ENCODE results near the gene ARHGAP19. TPM values are rescaled to one million over a fixed set of nuclear protein-coding genes. Genes with fewer than 3 reads are reported as not detected.
A peak's percentile ranks its signal among the peaks of the same experiment; 100 is the strongest.

ARHGAP19 gene
- total RNA-seq = 12.9 TPM
- 10 to 100 TPM in 1 of 4 donors, 1 to 10 TPM in 3; 4.4 to 11.1 (median 6.8) TPM for polyA plus RNA-seq

GRCh38 chr10:97292097-97292861 is at the start of gene ARHGAP19:
ARHGAP19 (minus strand) TSS chr10:97292637; CDS start chr10:97292627, 10 bp downstream.
- no peaks in the 10 kb centered on the region for H3K9me3 Mint-ChIP-seq
- Histone ChIP-seq H3K4me3 (ENCODE audit: low read depth, low read length) (peak within 1 kb of the TSS; percentile 92), H3K36me3 (ENCODE audit: control insufficient read depth, insufficient read depth, low read length) (peaks cover 4% of the 10 kb centered on the region), H3K4me1 (ENCODE audit: control insufficient read depth, insufficient read depth, low read length, poor library complexity, severe bottlenecking) (peaks cover 12% of the 10 kb centered on the region), H3K27ac (ENCODE audit: insufficient read depth, low read length, poor library complexity, severe bottlenecking) (peak within 1 kb of the TSS; percentile 80), H3K9me3 (ENCODE audit: control insufficient read depth in 2 of 2, low read length in 2 of 2) (no peaks in the 10 kb centered on the region), H3K27me3 (ENCODE audit: control insufficient read depth, insufficient read depth, low read length) (no peaks in the 10 kb centered on the region)
- ATAC-seq (ENCODE audit: low read depth in 2 of 2) (peak; percentile 100), DNase-seq (peak; percentile 91 to 99 (median 96))
- peaks cover 14% of the 10 kb centered on the region for H3K27me3 Mint-ChIP-seq
- H3K4me3 Mint-ChIP-seq = peak within 1 kb of the TSS; percentile 88 to 95 (median 94)
- peaks cover 12 to 27% (median 12%) of the 10 kb centered on the region in 4 donors for H3K4me1 Mint-ChIP-seq
- peaks cover under 1% of the 10 kb centered on the region for H3K36me3 Mint-ChIP-seq
- peak within 1 kb of the TSS; percentile 82 to 95 (median 94) for H3K27ac Mint-ChIP-seq

- H3K27ac ChIP-seq (ENCODE audit: insufficient read depth, low read length, poor library complexity, severe bottlenecking) = no peak overlapping the region
- Mint-ChIP-seq H3K27ac (no peak overlapping the region), H3K36me3 (peaks cover 4% of the 10 kb centered on the region), H3K9me3 (no peaks in the 10 kb centered on the region), H3K4me3 (peak overlapping the region in 1 of 4 donors; percentile 24), H3K27me3 (peaks cover 18% of the 10 kb centered on the region), H3K4me1 (no peaks in the 10 kb centered on the region)
- DNase-seq (no peak), ATAC-seq (ENCODE audit: low read depth in 2 of 2) (no peak)
- H3K9me3 ChIP-seq (ENCODE audit: control insufficient read depth in 2 of 2, low read length in 2 of 2) = no peaks in the 10 kb centered on the region
- no peaks in the 10 kb centered on the region for H3K4me1 ChIP-seq (ENCODE audit: control insufficient read depth, insufficient read depth, low read length, poor library complexity, severe bottlenecking)
- H3K27me3 ChIP-seq (ENCODE audit: control insufficient read depth, insufficient read depth, low read length) = peaks cover 3% of the 10 kb centered on the region
- H3K36me3 ChIP-seq (ENCODE audit: control insufficient read depth, insufficient read depth, low read length) = no peaks in the 10 kb centered on the region
- no peak overlapping the region for H3K4me3 ChIP-seq (ENCODE audit: low read depth, low read length)
Observed at GRCh38 chr10:97341416-97341815, 49.0 kb upstream of the ARHGAP19 start.

GRCh38 chr10:97338041-97338440 is 45.6 kb upstream of the ARHGAP19 start:
- DNase-seq (no peak), ATAC-seq (ENCODE audit: low read depth in 2 of 2) (no peak)
- Histone ChIP-seq H3K4me1 (ENCODE audit: control insufficient read depth, insufficient read depth, low read length, poor library complexity, severe bottlenecking) (peaks cover 17% of the 10 kb centered on the region), H3K4me3 (ENCODE audit: low read depth, low read length) (no peak overlapping the region), H3K36me3 (ENCODE audit: control insufficient read depth, insufficient read depth, low read length) (no peaks in the 10 kb centered on the region), H3K27me3 (ENCODE audit: control insufficient read depth, insufficient read depth, low read length) (peaks cover 5% of the 10 kb centered on the region), H3K9me3 (ENCODE audit: control insufficient read depth in 2 of 2, low read length in 2 of 2) (no peaks in the 10 kb centered on the region), H3K27ac (ENCODE audit: insufficient read depth, low read length, poor library complexity, severe bottlenecking) (no peak overlapping the region)
- H3K36me3 Mint-ChIP-seq = peaks cover 5% of the 10 kb centered on the region
- H3K4me3 Mint-ChIP-seq = no peak overlapping the region
- H3K27ac Mint-ChIP-seq = no peak overlapping the region
- no peaks in the 10 kb centered on the region for H3K9me3 Mint-ChIP-seq
- peaks cover 0 to 14% (median 8%) of the 10 kb centered on the region in 4 donors for H3K4me1 Mint-ChIP-seq
- peaks cover 21% of the 10 kb centered on the region for H3K27me3 Mint-ChIP-seq

- Histone ChIP-seq H3K27ac (ENCODE audit: insufficient read depth, low read length, poor library complexity, severe bottlenecking) (no peak overlapping the region), H3K9me3 (ENCODE audit: control insufficient read depth in 2 of 2, low read length in 2 of 2) (no peaks in the 10 kb centered on the region), H3K4me3 (ENCODE audit: low read depth, low read length) (no peak overlapping the region), H3K36me3 (ENCODE audit: control insufficient read depth, insufficient read depth, low read length) (no peaks in the 10 kb centered on the region), H3K4me1 (ENCODE audit: control insufficient read depth, insufficient read depth, low read length, poor library complexity, severe bottlenecking) (peaks cover 25% of the 10 kb centered on the region), H3K27me3 (ENCODE audit: control insufficient read depth, insufficient read depth, low read length) (peaks cover 5% of the 10 kb centered on the region)
- ATAC-seq (ENCODE audit: low read depth in 2 of 2) = no peak
- peaks cover 21% of the 10 kb centered on the region for H3K27me3 Mint-ChIP-seq
- no peak for DNase-seq
- H3K27ac Mint-ChIP-seq = peak overlapping the region in 1 of 3 donors; percentile 75
- peak overlapping the region in 2 of 4 donors; percentile 63 to 71 for H3K4me3 Mint-ChIP-seq
- H3K36me3 Mint-ChIP-seq = peaks cover 9% of the 10 kb centered on the region
- H3K4me1 Mint-ChIP-seq = peaks cover 3 to 21% (median 16%) of the 10 kb centered on the region in 4 donors
- no peaks in the 10 kb centered on the region for H3K9me3 Mint-ChIP-seq
Observed at GRCh38 chr10:97336942-97337831, 44.8 kb upstream of the ARHGAP19 start.

GRCh38 chr10:97336446-97336845 is 44.0 kb upstream of the ARHGAP19 start:
- Histone ChIP-seq H3K9me3 (ENCODE audit: control insufficient read depth in 2 of 2, low read length in 2 of 2) (no peaks in the 10 kb centered on the region), H3K27me3 (ENCODE audit: control insufficient read depth, insufficient read depth, low read length) (peaks cover 5% of the 10 kb centered on the region), H3K4me1 (ENCODE audit: control insufficient read depth, insufficient read depth, low read length, poor library complexity, severe bottlenecking) (peaks cover 32% of the 10 kb centered on the region), H3K27ac (ENCODE audit: insufficient read depth, low read length, poor library complexity, severe bottlenecking) (no peak overlapping the region), H3K4me3 (ENCODE audit: low read depth, low read length) (no peak overlapping the region), H3K36me3 (ENCODE audit: control insufficient read depth, insufficient read depth, low read length) (no peaks in the 10 kb centered on the region)
- peak overlapping the region in 2 of 3 donors; percentile 75 to 83 for H3K27ac Mint-ChIP-seq
- ATAC-seq (ENCODE audit: low read depth in 2 of 2) = no peak
- peaks cover 4 to 28% (median 21%) of the 10 kb centered on the region in 4 donors for H3K4me1 Mint-ChIP-seq
- no peaks in the 10 kb centered on the region for H3K9me3 Mint-ChIP-seq
- DNase-seq = no peak
- peak overlapping the region in 2 of 4 donors; percentile 63 to 71 for H3K4me3 Mint-ChIP-seq
- H3K36me3 Mint-ChIP-seq = peaks cover 12% of the 10 kb centered on the region
- H3K27me3 Mint-ChIP-seq = peaks cover 21% of the 10 kb centered on the region

GRCh38 chr10:97336006-97336405 is 43.6 kb upstream of the ARHGAP19 start:
- DNase-seq = no peak
- Mint-ChIP-seq H3K27me3 (peaks cover 21% of the 10 kb centered on the region), H3K27ac (peak overlapping the region in 2 of 3 donors; percentile 75 to 83), H3K9me3 (no peaks in the 10 kb centered on the region), H3K36me3 (peaks cover 16% of the 10 kb centered on the region), H3K4me1 (peaks cover 8 to 32% (median 25%) of the 10 kb centered on the region in 4 donors), H3K4me3 (peak overlapping the region; percentile 47 to 83 (median 76))
- Histone ChIP-seq H3K4me3 (ENCODE audit: low read depth, low read length) (no peak overlapping the region), H3K36me3 (ENCODE audit: control insufficient read depth, insufficient read depth, low read length) (no peaks in the 10 kb centered on the region), H3K27me3 (ENCODE audit: control insufficient read depth, insufficient read depth, low read length) (peaks cover 5% of the 10 kb centered on the region), H3K4me1 (ENCODE audit: control insufficient read depth, insufficient read depth, low read length, poor library complexity, severe bottlenecking) (peaks cover 37% of the 10 kb centered on the region), H3K27ac (ENCODE audit: insufficient read depth, low read length, poor library complexity, severe bottlenecking) (no peak overlapping the region), H3K9me3 (ENCODE audit: control insufficient read depth in 2 of 2, low read length in 2 of 2) (no peaks in the 10 kb centered on the region)
- no peak for ATAC-seq (ENCODE audit: low read depth in 2 of 2)

GRCh38 chr10:97335188-97335619 is 42.8 kb upstream of the ARHGAP19 start:
- Histone ChIP-seq H3K9me3 (ENCODE audit: control insufficient read depth in 2 of 2, low read length in 2 of 2) (no peaks in the 10 kb centered on the region), H3K36me3 (ENCODE audit: control insufficient read depth, insufficient read depth, low read length) (no peaks in the 10 kb centered on the region), H3K4me1 (ENCODE audit: control insufficient read depth, insufficient read depth, low read length, poor library complexity, severe bottlenecking) (peaks cover 39% of the 10 kb centered on the region), H3K4me3 (ENCODE audit: low read depth, low read length) (peak overlapping the region; percentile 32), H3K27ac (ENCODE audit: insufficient read depth, low read length, poor library complexity, severe bottlenecking) (peak overlapping the region; percentile 94), H3K27me3 (ENCODE audit: control insufficient read depth, insufficient read depth, low read length) (peaks cover 5% of the 10 kb centered on the region)
- Mint-ChIP-seq H3K9me3 (no peaks in the 10 kb centered on the region), H3K36me3 (peaks cover 16% of the 10 kb centered on the region), H3K4me3 (peak overlapping the region; percentile 71 to 83 (median 80)), H3K27me3 (peaks cover 21% of the 10 kb centered on the region), H3K27ac (no peak overlapping the region), H3K4me1 (peaks cover 8 to 40% (median 27%) of the 10 kb centered on the region in 4 donors)
- no peak for ATAC-seq (ENCODE audit: low read depth in 2 of 2)
- DNase-seq = no peak
